K562 (cell line): ENCODE data around the gene AP2S1. TPM values are rescaled to one million over a fixed set of nuclear protein-coding genes. Genes with fewer than 3 reads are reported as not detected.

Experiments
- SIN3B ChIP-seq: fragments of 450-650 bp; IDR thresholded peaks from 2 replicates; pipeline ENCODE4 v1.6.1; 2017; ENCODE audit warnings: low read depth, mild to moderate bottlenecking, moderate library complexity
- TFAM ChIP-seq: fragments of 250-450 bp; sonication (Bioruptor Pico); conservative IDR thresholded peaks from 2 replicates; pipeline ENCODE4 v1.5.0; 2021; ENCODE audit warnings: mild to moderate bottlenecking, moderate library complexity
- XRCC5 ChIP-seq: fragments of 200-400 bp; formaldehyde crosslinking; IDR thresholded peaks from 2 replicates; pipeline ENCODE4 v1.6.1; 2017; ENCODE audit warnings: low read depth, mild to moderate bottlenecking, low read length
- ZNF311 ChIP-seq: fragments of 250-450 bp; sonication (Bioruptor Pico); IDR thresholded peaks from 2 replicates; pipeline ENCODE4 v1.4.0; 2020; ENCODE audit warnings: mild to moderate bottlenecking, moderate library complexity
- polyA plus RNA-seq, 8 experiments: library from polyadenylated mRNA; depleted of rRNA in 4 of 8; stranded (reverse) in 5 of 8; unstranded in 3 of 8; fragments of >200 nt; fragmentation: Nextera tagmentation in 2 of 8; fragmentation: Illumina TruSeq in 1 of 8; extraction: Ambion mirVana in 2 of 8; extraction: Trizol in 1 of 8; gene quantifications; 2 replicates each; pipeline versions ENCODE4 v1.2.1 to v1.2.3, GENCODE V29; 2011 to 2014; ENCODE audit warnings: inconsistent platforms in 1 of 8, missing spikeins in 1 of 8
- total RNA-seq, 7 experiments: library from RNA; depleted of rRNA in 6 of 7; stranded (reverse); fragments of >200 nt in 6 of 7; fragmentation: Illumina TruSeq in 2 of 7; extraction: Trizol in 2 of 7; gene quantifications; 2 replicates each; pipeline versions ENCODE4 v1.2.1 to v1.2.3, GENCODE V29; 2011 to 2021; ENCODE audit warnings: low replicate concordance in 1 of 7
- TF ChIP-seq, protein P1 (sequence below), 2 experiments: fragments of 450-650 bp in 1 of 2; sonication (generic) in 1 of 2; formaldehyde crosslinking in 1 of 2; IDR thresholded peaks; 2 replicates each; pipeline versions ENCODE4 v1.7.1 to v1.9.0; 2016 to 2022; ENCODE audit warnings: inconsistent platforms in 1 of 2, mild to moderate bottlenecking in 1 of 2, missing genetic modification reagents in 1 of 2
- TF ChIP-seq, protein P2 (sequence below), 2 experiments: fragments of 150-350 bp in 1 of 2; IDR thresholded peaks; 2 replicates each; pipeline ENCODE4 v1.6.1; 2012 to 2016; ENCODE audit warnings: low read depth in 2 of 2, low read length in 2 of 2, mild to moderate bottlenecking in 1 of 2, moderate library complexity in 1 of 2
- TF ChIP-seq, protein P3 (sequence below): sonication (generic); formaldehyde crosslinking; IDR thresholded peaks from 2 replicates; pipeline ENCODE4 v1.8.0; 2023; ENCODE audit warnings: mild to moderate bottlenecking, missing genetic modification reagents
- TF ChIP-seq, protein P4 (sequence below): fragments of 250-450 bp; sonication (Bioruptor Pico); IDR thresholded peaks from 2 replicates; pipeline ENCODE4 v1.5.0; 2021

The AP2S1 gene
- total and polyA plus RNA-seq, 9 of the 15 experiments (the other 6 are each of a cell fraction or from before 2014, with no cell fraction given) = 32.4 to 294 (median 136) TPM

DNA sequence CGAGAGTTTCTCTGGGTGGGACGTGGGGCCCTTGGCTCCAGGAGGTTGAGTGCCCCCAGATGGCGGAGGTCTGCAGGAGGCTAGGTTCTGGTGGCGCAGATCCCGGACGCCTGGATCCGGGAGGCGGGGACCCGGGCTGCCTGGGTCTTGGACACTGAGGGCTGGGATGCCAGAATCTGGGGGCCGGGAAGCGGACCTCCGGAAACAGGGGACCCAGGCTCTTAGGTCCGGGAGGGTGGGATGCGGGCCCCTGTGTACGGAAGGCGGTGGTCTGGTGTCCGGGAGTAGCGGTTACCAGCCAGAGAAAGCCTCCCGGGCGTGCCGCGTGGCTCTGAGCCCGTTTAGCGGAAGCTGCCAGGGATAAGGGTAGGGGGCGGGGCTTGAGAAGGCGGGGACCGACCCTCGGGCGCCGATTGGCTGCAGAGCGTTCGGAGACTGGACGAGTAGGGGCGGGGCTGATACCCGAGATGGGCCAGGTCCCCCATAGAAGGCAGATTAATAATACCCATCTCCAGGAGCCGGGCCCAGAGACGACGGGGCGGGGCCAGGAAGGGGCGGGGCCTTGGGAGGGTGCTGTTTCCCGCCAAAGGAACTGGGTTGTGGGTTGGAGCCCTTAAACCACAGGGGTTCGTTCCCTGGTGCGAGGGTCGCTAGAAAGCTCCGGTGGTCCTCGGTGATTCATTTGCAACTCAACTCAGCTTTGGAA, 62.2 kb downstream of the AP2S1 start, which contains the start of gene SLC1A5 (continued):
- TF ChIP-seq, protein P1, sequence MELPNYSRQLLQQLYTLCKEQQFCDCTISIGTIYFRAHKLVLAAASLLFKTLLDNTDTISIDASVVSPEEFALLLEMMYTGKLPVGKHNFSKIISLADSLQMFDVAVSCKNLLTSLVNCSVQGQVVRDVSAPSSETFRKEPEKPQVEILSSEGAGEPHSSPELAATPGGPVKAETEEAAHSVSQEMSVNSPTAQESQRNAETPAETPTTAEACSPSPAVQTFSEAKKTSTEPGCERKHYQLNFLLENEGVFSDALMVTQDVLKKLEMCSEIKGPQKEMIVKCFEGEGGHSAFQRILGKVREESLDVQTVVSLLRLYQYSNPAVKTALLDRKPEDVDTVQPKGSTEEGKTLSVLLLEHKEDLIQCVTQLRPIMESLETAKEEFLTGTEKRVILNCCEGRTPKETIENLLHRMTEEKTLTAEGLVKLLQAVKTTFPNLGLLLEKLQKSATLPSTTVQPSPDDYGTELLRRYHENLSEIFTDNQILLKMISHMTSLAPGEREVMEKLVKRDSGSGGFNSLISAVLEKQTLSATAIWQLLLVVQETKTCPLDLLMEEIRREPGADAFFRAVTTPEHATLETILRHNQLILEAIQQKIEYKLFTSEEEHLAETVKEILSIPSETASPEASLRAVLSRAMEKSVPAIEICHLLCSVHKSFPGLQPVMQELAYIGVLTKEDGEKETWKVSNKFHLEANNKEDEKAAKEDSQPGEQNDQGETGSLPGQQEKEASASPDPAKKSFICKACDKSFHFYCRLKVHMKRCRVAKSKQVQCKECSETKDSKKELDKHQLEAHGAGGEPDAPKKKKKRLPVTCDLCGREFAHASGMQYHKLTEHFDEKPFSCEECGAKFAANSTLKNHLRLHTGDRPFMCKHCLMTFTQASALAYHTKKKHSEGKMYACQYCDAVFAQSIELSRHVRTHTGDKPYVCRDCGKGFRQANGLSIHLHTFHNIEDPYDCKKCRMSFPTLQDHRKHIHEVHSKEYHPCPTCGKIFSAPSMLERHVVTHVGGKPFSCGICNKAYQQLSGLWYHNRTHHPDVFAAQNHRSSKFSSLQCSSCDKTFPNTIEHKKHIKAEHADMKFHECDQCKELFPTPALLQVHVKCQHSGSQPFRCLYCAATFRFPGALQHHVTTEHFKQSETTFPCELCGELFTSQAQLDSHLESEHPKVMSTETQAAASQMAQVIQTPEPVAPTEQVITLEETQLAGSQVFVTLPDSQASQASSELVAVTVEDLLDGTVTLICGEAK (IDR thresholded peaks at IDR 0.05) = no peak
- TF ChIP-seq, protein P1 (CRISPR knock-in tag; IDR thresholded peaks at IDR 0.05) = 0 out of 2 replicates have a peak, but pooled peaks have one; percentile 25
- TF ChIP-seq ZNF311 (CRISPR knock-in tag) (no peak), SIN3B (peak; percentile 73; the same call in 1 of the 2 replicates), XRCC5 (peak; percentile 83), TFAM (CRISPR knock-in tag) (no peak)
- TF ChIP-seq, protein P2, sequence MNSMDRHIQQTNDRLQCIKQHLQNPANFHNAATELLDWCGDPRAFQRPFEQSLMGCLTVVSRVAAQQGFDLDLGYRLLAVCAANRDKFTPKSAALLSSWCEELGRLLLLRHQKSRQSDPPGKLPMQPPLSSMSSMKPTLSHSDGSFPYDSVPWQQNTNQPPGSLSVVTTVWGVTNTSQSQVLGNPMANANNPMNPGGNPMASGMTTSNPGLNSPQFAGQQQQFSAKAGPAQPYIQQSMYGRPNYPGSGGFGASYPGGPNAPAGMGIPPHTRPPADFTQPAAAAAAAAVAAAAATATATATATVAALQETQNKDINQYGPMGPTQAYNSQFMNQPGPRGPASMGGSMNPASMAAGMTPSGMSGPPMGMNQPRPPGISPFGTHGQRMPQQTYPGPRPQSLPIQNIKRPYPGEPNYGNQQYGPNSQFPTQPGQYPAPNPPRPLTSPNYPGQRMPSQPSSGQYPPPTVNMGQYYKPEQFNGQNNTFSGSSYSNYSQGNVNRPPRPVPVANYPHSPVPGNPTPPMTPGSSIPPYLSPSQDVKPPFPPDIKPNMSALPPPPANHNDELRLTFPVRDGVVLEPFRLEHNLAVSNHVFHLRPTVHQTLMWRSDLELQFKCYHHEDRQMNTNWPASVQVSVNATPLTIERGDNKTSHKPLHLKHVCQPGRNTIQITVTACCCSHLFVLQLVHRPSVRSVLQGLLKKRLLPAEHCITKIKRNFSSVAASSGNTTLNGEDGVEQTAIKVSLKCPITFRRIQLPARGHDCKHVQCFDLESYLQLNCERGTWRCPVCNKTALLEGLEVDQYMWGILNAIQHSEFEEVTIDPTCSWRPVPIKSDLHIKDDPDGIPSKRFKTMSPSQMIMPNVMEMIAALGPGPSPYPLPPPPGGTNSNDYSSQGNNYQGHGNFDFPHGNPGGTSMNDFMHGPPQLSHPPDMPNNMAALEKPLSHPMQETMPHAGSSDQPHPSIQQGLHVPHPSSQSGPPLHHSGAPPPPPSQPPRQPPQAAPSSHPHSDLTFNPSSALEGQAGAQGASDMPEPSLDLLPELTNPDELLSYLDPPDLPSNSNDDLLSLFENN (IDR thresholded peaks at IDR 0.05; ENCODE audit: low read depth in 2 of 2, low read length in 2 of 2) = peak in 1 of 2 experiments; percentile 89; a peak in 1 of 4 replicates
- TF ChIP-seq, protein P3, sequence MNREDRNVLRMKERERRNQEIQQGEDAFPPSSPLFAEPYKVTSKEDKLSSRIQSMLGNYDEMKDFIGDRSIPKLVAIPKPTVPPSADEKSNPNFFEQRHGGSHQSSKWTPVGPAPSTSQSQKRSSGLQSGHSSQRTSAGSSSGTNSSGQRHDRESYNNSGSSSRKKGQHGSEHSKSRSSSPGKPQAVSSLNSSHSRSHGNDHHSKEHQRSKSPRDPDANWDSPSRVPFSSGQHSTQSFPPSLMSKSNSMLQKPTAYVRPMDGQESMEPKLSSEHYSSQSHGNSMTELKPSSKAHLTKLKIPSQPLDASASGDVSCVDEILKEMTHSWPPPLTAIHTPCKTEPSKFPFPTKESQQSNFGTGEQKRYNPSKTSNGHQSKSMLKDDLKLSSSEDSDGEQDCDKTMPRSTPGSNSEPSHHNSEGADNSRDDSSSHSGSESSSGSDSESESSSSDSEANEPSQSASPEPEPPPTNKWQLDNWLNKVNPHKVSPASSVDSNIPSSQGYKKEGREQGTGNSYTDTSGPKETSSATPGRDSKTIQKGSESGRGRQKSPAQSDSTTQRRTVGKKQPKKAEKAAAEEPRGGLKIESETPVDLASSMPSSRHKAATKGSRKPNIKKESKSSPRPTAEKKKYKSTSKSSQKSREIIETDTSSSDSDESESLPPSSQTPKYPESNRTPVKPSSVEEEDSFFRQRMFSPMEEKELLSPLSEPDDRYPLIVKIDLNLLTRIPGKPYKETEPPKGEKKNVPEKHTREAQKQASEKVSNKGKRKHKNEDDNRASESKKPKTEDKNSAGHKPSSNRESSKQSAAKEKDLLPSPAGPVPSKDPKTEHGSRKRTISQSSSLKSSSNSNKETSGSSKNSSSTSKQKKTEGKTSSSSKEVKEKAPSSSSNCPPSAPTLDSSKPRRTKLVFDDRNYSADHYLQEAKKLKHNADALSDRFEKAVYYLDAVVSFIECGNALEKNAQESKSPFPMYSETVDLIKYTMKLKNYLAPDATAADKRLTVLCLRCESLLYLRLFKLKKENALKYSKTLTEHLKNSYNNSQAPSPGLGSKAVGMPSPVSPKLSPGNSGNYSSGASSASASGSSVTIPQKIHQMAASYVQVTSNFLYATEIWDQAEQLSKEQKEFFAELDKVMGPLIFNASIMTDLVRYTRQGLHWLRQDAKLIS (CRISPR knock-in tag) = peak; percentile 99
- TF ChIP-seq, protein P4, sequence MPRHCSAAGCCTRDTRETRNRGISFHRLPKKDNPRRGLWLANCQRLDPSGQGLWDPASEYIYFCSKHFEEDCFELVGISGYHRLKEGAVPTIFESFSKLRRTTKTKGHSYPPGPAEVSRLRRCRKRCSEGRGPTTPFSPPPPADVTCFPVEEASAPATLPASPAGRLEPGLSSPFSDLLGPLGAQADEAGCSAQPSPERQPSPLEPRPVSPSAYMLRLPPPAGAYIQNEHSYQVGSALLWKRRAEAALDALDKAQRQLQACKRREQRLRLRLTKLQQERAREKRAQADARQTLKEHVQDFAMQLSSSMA = no peak
